Keratinocyte (primary cell): ENCODE measurements around the gene MYCBPAP. TPM values are rescaled to one million over a fixed set of nuclear protein-coding genes. Genes with fewer than 3 reads are reported as not detected.
"Not testable (repeated sequence)": the region's sequence is repeated elsewhere in the genome, so short reads cannot be mapped to it uniquely, and the experiment has no call there.

Experiments used
- DNase-seq: peaks from one replicate; pipeline ENCODE4 v3.0.0-alpha.2; 2011; ENCODE audit warnings: low read depth, missing footprints, low spot score
- FAIRE-seq: peaks from 2 replicates; lab custom pipeline; 2011; peaks lifted over from hg19 to GRCh38; lab: Jason Lieb, UNC
- H2AFZ ChIP-seq: 2 replicates; pipeline ENCODE4 v1.6.0; 2012; ENCODE audit warnings: low read length, control low read depth, inconsistent platforms; ENCODE audit not compliant: control insufficient read depth
- H3K27ac ChIP-seq: 2 replicates; pipeline ENCODE4 v1.5.1; 2011; ENCODE audit warnings: low read length; ENCODE audit not compliant: control insufficient read depth, insufficient read depth
- H3K27me3 ChIP-seq: 3 replicates; pipeline ENCODE4 v1.6.0; 2011; ENCODE audit warnings: low read length; ENCODE audit not compliant: control insufficient read depth, insufficient read depth; ENCODE audit errors: extremely low read depth
- H3K36me3 ChIP-seq, 2 experiments: 2 replicates in 1 of 2; 3 replicates in 1 of 2; pipeline ENCODE4 v1.5.1; 2011; ENCODE audit warnings: low read length in 2 of 2, mild to moderate bottlenecking in 1 of 2; ENCODE audit not compliant: control insufficient read depth in 2 of 2, insufficient read depth in 2 of 2; ENCODE audit errors: extremely low read depth in 1 of 2
- H3K4me1 ChIP-seq: 3 replicates; pipeline ENCODE4 v1.5.1; 2011; ENCODE audit warnings: low read length; ENCODE audit not compliant: control insufficient read depth, insufficient read depth; ENCODE audit errors: extremely low read depth
- H3K4me2 ChIP-seq: 3 replicates; pipeline ENCODE4 v1.6.0; 2011; ENCODE audit warnings: low read depth, low read length; ENCODE audit not compliant: control insufficient read depth, insufficient read depth; ENCODE audit errors: extremely low read depth
- H3K4me3 ChIP-seq, 3 experiments: fragments of 200-600 bp in 1 of 3; sonication (generic) in 1 of 3; 2 replicates in 2 of 3; 3 replicates in 1 of 3; pipeline ENCODE4 v1.5.1; 2011 to 2016; ENCODE audit warnings: low read length in 3 of 3, mild to moderate bottlenecking in 3 of 3, control low read depth in 2 of 3, inconsistent platforms in 1 of 3, low read depth in 1 of 3, mixed read lengths in 1 of 3, mixed run types in 1 of 3, moderate library complexity in 1 of 3; ENCODE audit not compliant: control insufficient read depth in 2 of 3, insufficient read depth in 2 of 3; ENCODE audit errors: extremely low read depth in 1 of 3
- H3K79me2 ChIP-seq: 2 replicates; pipeline ENCODE4 v1.6.0; 2012; ENCODE audit warnings: low read length; ENCODE audit not compliant: control insufficient read depth, insufficient read depth
- H3K9ac ChIP-seq: 3 replicates; pipeline ENCODE4 v1.6.0; 2011; ENCODE audit warnings: low read length; ENCODE audit not compliant: control insufficient read depth, insufficient read depth; ENCODE audit errors: extremely low read depth
- H3K9me1 ChIP-seq: 3 replicates; pipeline ENCODE4 v1.6.0; 2011; ENCODE audit warnings: low read length; ENCODE audit not compliant: control insufficient read depth, insufficient read depth; ENCODE audit errors: extremely low read depth
- H3K9me3 ChIP-seq: 2 replicates; pipeline ENCODE4 v1.5.1; 2012; ENCODE audit warnings: low read depth, low read length; ENCODE audit not compliant: control insufficient read depth
- H4K20me1 ChIP-seq: 3 replicates; pipeline ENCODE4 v1.6.0; 2011; ENCODE audit warnings: low read length; ENCODE audit not compliant: control insufficient read depth, insufficient read depth; ENCODE audit errors: extremely low read depth
- CTCF ChIP-seq, 3 experiments: IDR thresholded peaks in 1 of 3; conservative IDR thresholded peaks in 1 of 3; optimal IDR thresholded peaks in 1 of 3; 2 replicates in 2 of 3; 3 replicates in 1 of 3; pipeline versions ENCODE3 to v1.5.1; 2011; ENCODE audit warnings: low read length in 3 of 3, mild to moderate bottlenecking in 3 of 3, moderate library complexity in 2 of 3, control low read depth in 1 of 3, inconsistent platforms in 1 of 3; ENCODE audit not compliant: insufficient read depth in 2 of 3; ENCODE audit errors: extremely low read depth in 1 of 3
- EZH2 ChIP-seq: IDR thresholded peaks from one replicate; pipeline ENCODE4 v1.6.1; 2012; ENCODE audit warnings: inconsistent platforms, mild to moderate bottlenecking, low read length, moderate library complexity
- dilution Hi-C: fragments of 300-500 bp; cut with MboI; formaldehyde crosslinking; loops from one replicate; pipeline ENCODE4 v1.7.0; 2020; ENCODE audit warnings: low sequenced_read_pairs; ENCODE audit not compliant: extremely low pct_ligation_motif_present
- polyA plus RNA-seq, 5 experiments: library from polyadenylated mRNA; depleted of rRNA in 3 of 5; stranded (reverse) in 3 of 5; stranded (forward) in 1 of 5; unstranded in 1 of 5; fragments of >200 nt; gene quantifications; 1 replicate in 1 of 5; 2 replicates in 3 of 5; 3 replicates in 1 of 5; pipeline versions ENCODE4 v1.2.1 to v1.2.3, GENCODE V29; 2011 to 2012; ENCODE audit warnings: missing spikeins in 2 of 5, low read depth in 1 of 5, low replicate concordance in 1 of 5

MYCBPAP gene
- polyA plus RNA-seq, 1 donor (not counting 4 experiments of a cell fraction or from before 2014, with no cell fraction given), result 9.5 TPM

GRCh38 chr17:50471009-50471905 lies 37.0 kb upstream of the MYCBPAP start:
- Histone ChIP-seq H3K4me1 (peaks cover 9% of the 10 kb centered on the region), H4K20me1 (no peaks in the 10 kb centered on the region), H3K9ac (no peak overlapping the region), H3K9me3 (no peaks in the 10 kb centered on the region), H3K27ac (no peak overlapping the region), H3K27me3 (peaks cover 30% of the 10 kb centered on the region), H3K9me1 (no peaks in the 10 kb centered on the region), H3K4me3 (no peak overlapping the region), H2AFZ (no peak overlapping the region), H3K79me2 (no peaks in the 10 kb centered on the region), H3K4me2 (no peak overlapping the region), H3K36me3 (peaks cover 2 to 25% of the 10 kb centered on the region in 2 experiments)
- DNase-seq (no peak), FAIRE-seq (no peak)
- TF ChIP-seq EZH2 (no peak), CTCF (optimal IDR thresholded peaks at IDR 0.05 in 1 of 3, IDR thresholded peaks at IDR 0.05 in 1 of 3, conservative IDR thresholded peaks at IDR 0.05 in 1 of 3; ENCODE audit: extremely low read depth in 1 of 3, insufficient read depth in 2 of 3, low read length in 3 of 3) (no peak)
- dilution Hi-C loops, result no loop called here

GRCh38 chr17:50472286-50472685 lies 36.0 kb upstream of the MYCBPAP start:
- Histone ChIP-seq H3K27ac (no peak overlapping the region), H2AFZ (no peak overlapping the region), H3K9me3 (no peaks in the 10 kb centered on the region), H3K4me2 (no peak overlapping the region), H3K79me2 (no peaks in the 10 kb centered on the region), H3K4me3 (no peak overlapping the region), H4K20me1 (no peaks in the 10 kb centered on the region), H3K9ac (no peak overlapping the region), H3K9me1 (no peaks in the 10 kb centered on the region), H3K27me3 (peaks cover 29% of the 10 kb centered on the region), H3K36me3 (peaks cover 2 to 25% of the 10 kb centered on the region in 2 experiments), H3K4me1 (peaks cover 2% of the 10 kb centered on the region)
- FAIRE-seq (no peak), DNase-seq (no peak)
- dilution Hi-C loops, result no loop called here
- TF ChIP-seq CTCF (optimal IDR thresholded peaks at IDR 0.05 in 1 of 3, IDR thresholded peaks at IDR 0.05 in 1 of 3, conservative IDR thresholded peaks at IDR 0.05 in 1 of 3; ENCODE audit: extremely low read depth in 1 of 3, insufficient read depth in 2 of 3, low read length in 3 of 3), result no peak
- no peak for TF ChIP-seq EZH2

GRCh38 chr17:50472761-50473161 lies 35.5 kb upstream of the MYCBPAP start:
- H3K4me3 ChIP-seq, H3K9me1 ChIP-seq, H4K20me1 ChIP-seq, DNase-seq, H3K27ac ChIP-seq, H3K9ac ChIP-seq, H3K4me1 ChIP-seq, H3K79me2 ChIP-seq, H3K9me3 ChIP-seq, FAIRE-seq, H3K4me2 ChIP-seq, dilution Hi-C loops, H2AFZ ChIP-seq: not testable (repeated sequence)
- Histone ChIP-seq H3K27me3 (peaks cover 24% of the 10 kb centered on the region), H3K36me3 (peaks cover 2 to 25% of the 10 kb centered on the region in 2 experiments)
